HFF-Myc (cell line): Measurements from ENCODE around the gene DLGAP4.
"Not testable (repeated sequence)": the region's sequence is repeated elsewhere in the genome, so short reads cannot be mapped to it uniquely, and the experiment has no call there.

Source experiments
- DNase-seq: peaks from one replicate; pipeline ENCODE4 v3.0.0-alpha.2; 2011; ENCODE audit warnings: low read depth; ENCODE audit errors: extremely low read depth
- H3K4me3 ChIP-seq: replicated peaks from 2 replicates; pipeline ENCODE4 v1.5.1; 2011; ENCODE audit warnings: low read depth, mild to moderate bottlenecking, control low read depth, low read length
- TF ChIP-seq, protein P1 (sequence below): IDR thresholded peaks from 2 replicates; pipeline ENCODE4 v1.5.1; 2012; ENCODE audit warnings: mild to moderate bottlenecking, low read depth, low read length, control low read depth; ENCODE audit errors: missing control alignments

Gene DLGAP4

DNA sequence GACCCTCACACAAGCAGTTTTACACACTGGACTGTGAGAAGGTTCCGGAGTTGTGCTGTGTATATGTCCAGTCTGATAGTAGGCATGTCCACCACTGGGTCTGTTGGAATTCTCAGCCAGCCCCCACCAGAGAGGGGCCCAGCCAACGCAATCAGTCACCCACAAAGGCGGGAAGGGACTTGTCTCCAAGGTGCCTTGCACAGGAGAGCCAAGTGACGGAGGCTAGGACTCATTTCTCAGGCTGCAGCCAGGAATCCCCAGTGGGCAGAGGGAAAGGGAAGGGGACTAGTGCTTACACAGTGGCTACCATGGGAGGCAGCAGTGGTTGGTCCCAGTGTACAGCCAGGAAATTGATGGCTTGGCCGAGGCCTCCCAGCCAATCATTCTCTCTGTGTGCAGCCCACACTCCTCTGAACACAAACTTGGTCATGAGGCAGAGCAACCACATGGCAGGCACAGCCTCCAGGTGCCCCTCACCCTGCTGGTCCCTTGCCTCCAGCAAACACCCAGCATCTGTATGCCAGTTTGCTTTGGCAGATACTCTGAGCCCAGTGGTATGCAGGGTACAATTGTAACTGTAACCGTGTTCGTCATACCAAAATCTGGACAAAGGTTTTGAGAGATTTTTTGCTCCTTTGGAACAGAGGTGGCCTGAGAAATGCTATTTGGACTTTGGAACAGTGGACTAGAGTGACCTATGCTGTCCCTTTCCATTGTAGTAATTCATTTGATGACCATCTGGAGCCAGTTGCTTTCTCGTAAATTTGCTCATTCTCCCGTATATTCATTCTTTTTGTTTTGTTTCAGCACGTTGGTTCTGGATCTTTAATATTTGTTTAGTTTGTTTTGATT lies 162.2 kb downstream of the DLGAP4 start:
- DNase-seq, result no peak
- H3K4me3 ChIP-seq, result no peak overlapping the region
- TF ChIP-seq, protein P1, sequence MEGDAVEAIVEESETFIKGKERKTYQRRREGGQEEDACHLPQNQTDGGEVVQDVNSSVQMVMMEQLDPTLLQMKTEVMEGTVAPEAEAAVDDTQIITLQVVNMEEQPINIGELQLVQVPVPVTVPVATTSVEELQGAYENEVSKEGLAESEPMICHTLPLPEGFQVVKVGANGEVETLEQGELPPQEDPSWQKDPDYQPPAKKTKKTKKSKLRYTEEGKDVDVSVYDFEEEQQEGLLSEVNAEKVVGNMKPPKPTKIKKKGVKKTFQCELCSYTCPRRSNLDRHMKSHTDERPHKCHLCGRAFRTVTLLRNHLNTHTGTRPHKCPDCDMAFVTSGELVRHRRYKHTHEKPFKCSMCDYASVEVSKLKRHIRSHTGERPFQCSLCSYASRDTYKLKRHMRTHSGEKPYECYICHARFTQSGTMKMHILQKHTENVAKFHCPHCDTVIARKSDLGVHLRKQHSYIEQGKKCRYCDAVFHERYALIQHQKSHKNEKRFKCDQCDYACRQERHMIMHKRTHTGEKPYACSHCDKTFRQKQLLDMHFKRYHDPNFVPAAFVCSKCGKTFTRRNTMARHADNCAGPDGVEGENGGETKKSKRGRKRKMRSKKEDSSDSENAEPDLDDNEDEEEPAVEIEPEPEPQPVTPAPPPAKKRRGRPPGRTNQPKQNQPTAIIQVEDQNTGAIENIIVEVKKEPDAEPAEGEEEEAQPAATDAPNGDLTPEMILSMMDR, result no peak

DNA sequence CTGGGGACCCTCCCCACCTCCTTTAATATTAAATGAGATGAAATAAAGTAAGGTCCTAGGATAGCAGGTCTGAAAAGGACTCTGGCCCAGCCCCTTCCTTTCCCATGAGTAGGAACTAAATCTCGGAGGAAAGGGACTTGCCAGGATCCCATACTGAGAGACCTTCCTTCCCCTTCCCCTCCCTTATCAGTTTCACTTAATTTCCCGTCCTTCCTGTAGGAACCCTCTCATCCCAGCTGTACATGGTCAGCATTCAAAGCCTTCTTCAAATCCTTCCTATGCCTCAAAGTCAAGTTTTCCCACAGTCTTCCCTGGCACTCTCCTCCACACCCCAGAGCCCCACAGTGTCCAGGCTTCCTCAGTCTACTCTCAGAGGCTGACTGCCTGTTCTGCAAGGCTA lies 163.8 kb downstream of the DLGAP4 start:
- no peak for DNase-seq
- TF ChIP-seq, protein P1, result no peak
- H3K4me3 ChIP-seq, result no peak overlapping the region

DNA sequence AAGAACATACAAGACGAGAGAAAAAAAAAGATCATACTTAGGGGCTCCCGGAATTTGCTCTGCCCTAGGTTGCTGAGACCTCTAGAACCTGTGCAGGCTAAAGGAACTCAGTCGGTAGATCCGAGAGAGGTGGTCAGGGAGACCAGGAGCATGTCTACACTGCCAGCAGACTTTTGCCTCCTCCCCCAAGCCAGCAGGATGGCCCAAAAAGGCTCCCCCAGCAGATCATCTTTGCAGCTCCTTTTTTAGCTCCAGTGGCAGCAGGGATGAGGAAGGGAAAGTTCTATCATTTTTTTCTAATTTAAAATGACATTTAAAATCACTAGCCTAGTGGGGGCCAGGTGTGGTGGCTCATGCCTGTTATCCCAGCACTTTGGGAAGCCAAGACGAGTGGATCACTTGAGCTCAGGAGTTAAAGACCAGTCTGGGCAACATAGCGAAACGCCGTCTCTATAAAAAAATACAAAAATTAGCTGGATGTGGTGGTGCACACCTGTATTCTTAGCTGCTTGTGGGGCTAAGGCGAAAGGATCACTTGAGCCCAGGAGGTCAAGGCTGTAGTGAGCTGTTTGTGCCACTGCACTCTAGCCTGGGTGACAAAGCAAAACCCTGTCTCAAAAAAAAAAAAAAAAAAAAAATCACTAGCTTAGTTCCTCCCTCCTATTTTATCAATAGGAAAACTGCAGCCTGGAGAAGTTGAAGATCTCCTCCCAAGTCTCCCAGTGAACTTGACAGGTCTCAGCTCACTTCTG lies 165.9 kb downstream of the DLGAP4 start:
- TF ChIP-seq, protein P1, result no peak
- DNase-seq, result no peak
- no peak overlapping the region for H3K4me3 ChIP-seq

DNA sequence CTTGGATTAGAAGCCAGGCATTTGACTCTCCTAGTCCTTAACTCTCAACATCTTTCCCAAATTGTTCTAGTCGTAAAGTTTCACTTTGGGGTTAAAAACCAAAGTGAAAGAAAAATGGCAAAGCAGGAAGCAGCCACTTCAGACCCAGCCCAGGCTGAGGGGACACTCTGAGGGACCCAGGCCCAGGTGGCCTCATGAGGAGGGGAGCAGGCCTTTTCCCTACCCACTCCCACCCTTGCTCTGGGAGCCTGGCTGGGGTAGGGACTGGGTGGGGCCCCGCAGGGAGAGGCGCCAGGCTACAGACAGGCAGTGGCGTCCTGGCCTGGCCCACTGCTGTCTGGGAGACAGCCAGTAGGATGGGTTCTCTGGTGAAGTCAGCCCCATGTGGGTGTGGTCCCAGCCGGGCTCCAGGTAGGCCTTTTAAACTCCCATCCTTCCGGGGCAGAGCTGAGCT lies 166.5 kb downstream of the DLGAP4 start:
- no peak for DNase-seq

DNA sequence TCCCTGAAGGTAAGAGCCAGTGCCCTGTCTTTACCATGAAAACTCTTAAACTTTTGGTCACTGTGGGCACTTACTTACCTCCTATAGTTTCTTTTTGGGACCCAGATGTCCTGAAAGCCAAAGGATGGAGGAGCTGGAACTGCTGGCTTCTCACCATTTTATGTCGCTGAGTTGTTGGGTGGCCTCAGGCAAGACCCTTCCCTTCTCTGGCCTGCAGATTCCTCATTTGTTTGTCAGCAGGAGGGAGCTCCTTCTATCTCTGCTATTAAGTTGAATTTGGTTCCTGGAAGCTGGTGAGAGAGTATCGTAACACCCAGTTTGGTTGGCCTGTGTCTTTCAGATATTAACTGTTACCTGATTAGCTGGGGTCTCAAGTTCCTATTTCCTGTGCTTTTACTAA lies 167.0 kb downstream of the DLGAP4 start:
- no peak overlapping the region for H3K4me3 ChIP-seq
- TF ChIP-seq, protein P1, result no peak
- DNase-seq, result no peak

More for the DNA sequence above, 166.5 kb downstream of the DLGAP4 start:
- H3K4me3 ChIP-seq, result no peak overlapping the region
- TF ChIP-seq, protein P1, result no peak

DNA sequence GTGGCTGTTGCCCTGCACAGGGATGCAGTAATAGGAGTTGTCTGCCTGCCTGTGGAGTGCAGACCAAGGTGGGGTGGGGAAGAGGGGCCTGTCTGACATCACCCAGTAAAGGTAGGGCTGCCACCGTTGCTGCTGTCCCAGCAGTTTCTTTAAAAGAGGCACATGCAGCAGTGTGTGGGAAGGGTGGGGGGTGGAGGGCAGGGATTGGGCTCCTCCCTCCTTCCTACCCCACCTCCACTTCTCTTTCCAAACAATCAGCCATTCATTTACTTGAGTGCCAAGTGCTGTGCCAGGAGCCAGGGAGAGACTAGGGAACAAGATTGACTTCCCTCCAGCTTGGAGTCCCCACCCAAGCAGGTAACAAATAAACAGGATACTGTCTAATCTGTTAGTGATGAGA lies 168.4 kb downstream of the DLGAP4 start:
- TF ChIP-seq, protein P1, result no peak
- no peak for DNase-seq
- no peak overlapping the region for H3K4me3 ChIP-seq

DNA sequence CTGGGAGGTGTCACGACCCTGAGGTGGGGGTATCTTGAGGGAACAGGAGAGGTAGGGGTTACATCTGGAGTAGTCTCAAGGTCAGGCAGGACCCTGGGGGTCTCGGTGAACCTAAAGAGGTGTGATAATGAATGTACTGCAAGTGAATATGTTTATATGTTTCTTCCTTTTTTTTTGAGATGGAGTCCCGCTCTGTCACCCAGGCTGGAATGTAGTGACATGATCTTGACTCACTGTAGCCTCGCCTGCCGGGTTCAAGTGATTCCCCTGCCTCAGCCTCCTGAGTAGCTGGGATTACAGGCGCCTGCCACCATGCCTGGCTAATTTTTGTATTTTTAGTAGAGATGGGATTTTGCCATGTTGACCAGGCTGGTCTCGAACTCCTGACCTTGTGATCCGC lies 168.9 kb downstream of the DLGAP4 start:
- DNase-seq, result not testable (repeated sequence)

More for the DNA sequence above, 168.9 kb downstream of the DLGAP4 start:
- H3K4me3 ChIP-seq, result not testable (repeated sequence)
